ENCODE results near the gene NBDY.
"Not testable (repeated sequence)": the region's sequence is repeated elsewhere in the genome, so short reads cannot be mapped to it uniquely, and the experiment has no call there.

The NBDY gene

GRCh38 chrX:56729152-56729850 lies at the start of gene NBDY:
Gene NBDY (plus strand): TSS chrX:56729243. CDS start chrX:56729354, 111 bp downstream.
- DNase-seq, result no peak

GRCh38 chrX:56704530-56704929 lies 24.5 kb upstream of the NBDY start:
- not testable (repeated sequence) for DNase-seq

- no peak for DNase-seq
Observed at GRCh38 chrX:56726605-56727004, 2.4 kb upstream of the NBDY start.

- DNase-seq, result no peak
Observed at GRCh38 chrX:56727531-56727930, 1.5 kb upstream of the NBDY start.

GRCh38 chrX:56728321-56728720 lies 722 bp upstream of the NBDY start:
- no peak for DNase-seq

- peak in 2 of 4 experiments; percentile 0 to 8 for DNase-seq
Observed at GRCh38 chrX:56728752-56729151, 291 bp upstream of the NBDY start.

- DNase-seq, result peak; percentile 0 to 33 (median 5)
Observed at GRCh38 chrX:56733459-56734046, 4.5 kb downstream of the NBDY start.

- DNase-seq, result no peak
Observed at GRCh38 chrX:56736219-56736618, 7.2 kb downstream of the NBDY start.

GRCh38 chrX:56738670-56739069 lies 9.6 kb downstream of the NBDY start:
- DNase-seq, result no peak

GRCh38 chrX:56744996-56745395 lies 16.0 kb downstream of the NBDY start:
- DNase-seq, result no peak

GRCh38 chrX:56746996-56747395 lies 18.0 kb downstream of the NBDY start:
- no peak for DNase-seq

GRCh38 chrX:56751071-56751470 lies 22.0 kb downstream of the NBDY start:
- no peak for DNase-seq

GRCh38 chrX:56757327-56757726 lies 28.3 kb downstream of the NBDY start:
- DNase-seq, result no peak

- no peak for DNase-seq
Observed at GRCh38 chrX:56758456-56758855, 29.4 kb downstream of the NBDY start.

- no peak for DNase-seq
Observed at GRCh38 chrX:56759736-56760409, 30.8 kb downstream of the NBDY start.

GRCh38 chrX:56760410-56761124 lies 31.5 kb downstream of the NBDY start:
- DNase-seq, result not testable (repeated sequence)

GRCh38 chrX:56761167-56761566 lies 32.1 kb downstream of the NBDY start:
- no peak for DNase-seq

- no peak for DNase-seq
Observed at GRCh38 chrX:56762220-56762619, 33.2 kb downstream of the NBDY start.

- no peak for DNase-seq
Observed at GRCh38 chrX:56762707-56763555, 33.9 kb downstream of the NBDY start.

- DNase-seq, result no peak
Observed at GRCh38 chrX:56763556-56764152, 34.6 kb downstream of the NBDY start.

- no peak for DNase-seq
Observed at GRCh38 chrX:56764153-56764974, 35.3 kb downstream of the NBDY start.
